GM23338 (cell line): ENCODE measurements around the gene PRM1.

Experiments used
- CREB1 ChIP-seq: fragments of 250-450 bp; sonication (Bioruptor Pico); IDR thresholded peaks from 2 replicates; pipeline ENCODE4 v1.5.0; 2020; ENCODE audit warnings: low read depth, mild to moderate bottlenecking, moderate library complexity
- CTCF ChIP-seq, 2 experiments: fragments of 200-600 bp in 1 of 2; sonication (generic) in 1 of 2; conservative IDR thresholded peaks; 2 replicates each; pipeline versions ENCODE4 v1.5.1 to v1.6.1; 2016 to 2017; ENCODE audit warnings: antibody characterized with exemption in 2 of 2, low read depth in 2 of 2, mild to moderate bottlenecking in 2 of 2, moderate library complexity in 1 of 2
- ETS1 ChIP-seq: IDR thresholded peaks from 2 replicates; pipeline ENCODE4 v1.6.1; 2016; ENCODE audit warnings: antibody characterized with exemption
- EZH2 ChIP-seq: fragments of 200-600 bp; sonication (generic); IDR thresholded peaks from one replicate; pipeline ENCODE4 v1.8.0; 2017; ENCODE audit warnings: antibody characterized with exemption, mild to moderate bottlenecking, low read depth; ENCODE audit not compliant: unreplicated experiment
- EZH2phosphoT487 ChIP-seq: fragments of 200-600 bp; sonication (generic); IDR thresholded peaks from one replicate; pipeline ENCODE4 v1.8.1; 2018; ENCODE audit warnings: antibody characterized with exemption; ENCODE audit not compliant: unreplicated experiment
- JUNB ChIP-seq: IDR thresholded peaks from one replicate; pipeline ENCODE4 v1.6.1; 2016; ENCODE audit warnings: antibody characterized with exemption; ENCODE audit not compliant: unreplicated experiment
- POLR2AphosphoS5 ChIP-seq: IDR thresholded peaks from 2 replicates; pipeline ENCODE4 v1.6.1; 2016; ENCODE audit warnings: antibody characterized with exemption, low read depth
- REST ChIP-seq: IDR thresholded peaks from one replicate; pipeline ENCODE4 v1.6.1; 2018; ENCODE audit warnings: antibody characterized with exemption; ENCODE audit not compliant: unreplicated experiment
- STAT1 ChIP-seq: IDR thresholded peaks from one replicate; pipeline ENCODE4 v1.6.1; 2016; ENCODE audit warnings: antibody characterized with exemption; ENCODE audit not compliant: unreplicated experiment
- ZNF331 ChIP-seq: fragments of 250-450 bp; sonication (Bioruptor Pico); IDR thresholded peaks from 2 replicates; pipeline ENCODE4 v1.5.0; 2020; ENCODE audit warnings: low read depth, mild to moderate bottlenecking, moderate library complexity

GRCh38 chr16:11254913-11255736 is 26.0 kb downstream of the PRM1 start:
- no peak for TF ChIP-seq EZH2
- TF ChIP-seq CTCF (conservative IDR thresholded peaks at IDR 0.05; ENCODE audit: low read depth in 2 of 2): no peak
- no peak for TF ChIP-seq REST
- no peak for TF ChIP-seq ZNF331 (CRISPR knock-in tag)
- peak; percentile 30 for TF ChIP-seq POLR2AphosphoS5
- no peak for TF ChIP-seq CREB1 (CRISPR knock-in tag)
- no peak for TF ChIP-seq EZH2phosphoT487
- TF ChIP-seq JUNB: no peak
- TF ChIP-seq STAT1: no peak
- no peak for TF ChIP-seq ETS1
